ENCODE data around the gene WWP2.

DNA sequence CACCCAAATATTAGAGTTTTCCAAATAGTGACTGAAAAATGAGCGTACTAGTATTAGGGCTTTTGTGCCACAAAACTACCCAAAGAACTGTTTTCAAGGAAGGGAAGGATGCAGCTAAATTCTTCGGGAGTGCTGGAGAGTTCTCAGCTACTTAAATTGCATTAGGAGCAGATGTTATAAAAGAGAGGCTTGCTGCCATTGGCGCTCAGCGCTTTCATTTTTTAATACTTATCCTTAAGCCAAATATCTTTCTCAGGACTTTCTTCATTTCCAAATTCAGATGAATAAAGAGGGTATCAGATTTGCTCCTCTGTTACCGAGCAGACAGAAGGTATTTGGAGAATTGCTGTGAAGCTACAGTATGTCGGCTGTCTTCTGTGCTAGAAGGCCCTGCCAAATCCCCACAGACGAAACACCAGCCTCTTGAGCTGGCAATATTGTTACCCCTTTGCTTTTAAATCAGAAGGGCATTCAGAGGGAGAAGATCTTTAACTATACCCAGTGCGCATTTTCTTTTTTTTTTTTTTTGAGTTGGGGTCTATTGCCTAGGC, 141.8 kb downstream of the WWP2 start:
- TF ChIP-seq, protein P1, sequence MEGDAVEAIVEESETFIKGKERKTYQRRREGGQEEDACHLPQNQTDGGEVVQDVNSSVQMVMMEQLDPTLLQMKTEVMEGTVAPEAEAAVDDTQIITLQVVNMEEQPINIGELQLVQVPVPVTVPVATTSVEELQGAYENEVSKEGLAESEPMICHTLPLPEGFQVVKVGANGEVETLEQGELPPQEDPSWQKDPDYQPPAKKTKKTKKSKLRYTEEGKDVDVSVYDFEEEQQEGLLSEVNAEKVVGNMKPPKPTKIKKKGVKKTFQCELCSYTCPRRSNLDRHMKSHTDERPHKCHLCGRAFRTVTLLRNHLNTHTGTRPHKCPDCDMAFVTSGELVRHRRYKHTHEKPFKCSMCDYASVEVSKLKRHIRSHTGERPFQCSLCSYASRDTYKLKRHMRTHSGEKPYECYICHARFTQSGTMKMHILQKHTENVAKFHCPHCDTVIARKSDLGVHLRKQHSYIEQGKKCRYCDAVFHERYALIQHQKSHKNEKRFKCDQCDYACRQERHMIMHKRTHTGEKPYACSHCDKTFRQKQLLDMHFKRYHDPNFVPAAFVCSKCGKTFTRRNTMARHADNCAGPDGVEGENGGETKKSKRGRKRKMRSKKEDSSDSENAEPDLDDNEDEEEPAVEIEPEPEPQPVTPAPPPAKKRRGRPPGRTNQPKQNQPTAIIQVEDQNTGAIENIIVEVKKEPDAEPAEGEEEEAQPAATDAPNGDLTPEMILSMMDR (IDR thresholded peaks at IDR 0.05): no peak
- no peak for TF ChIP-seq POLR2AphosphoS5 (IDR thresholded peaks at IDR 0.05; ENCODE audit: low read depth, low read length)
